Osteoblast (primary cell): ENCODE data around the gene ZNF608. TPM values are rescaled to one million over a fixed set of nuclear protein-coding genes. Genes with fewer than 3 reads are reported as not detected.

Source experiments
- DNase-seq: peaks from one replicate; pipeline ENCODE4 v3.0.0; 2011; ENCODE audit warnings: low spot score, mixed read lengths; ENCODE audit not compliant: insufficient read length; ENCODE audit errors: missing footprints
- H2AFZ ChIP-seq: 2 replicates; pipeline ENCODE4 v1.6.0; 2011; ENCODE audit warnings: mild to moderate bottlenecking, low read length
- H3K27ac ChIP-seq: 2 replicates; pipeline ENCODE4 v1.5.1; 2011; ENCODE audit warnings: mild to moderate bottlenecking, low read depth, low read length, moderate library complexity
- H3K27me3 ChIP-seq: 2 replicates; pipeline ENCODE4 v1.6.0; 2012; ENCODE audit warnings: mild to moderate bottlenecking, control low read depth, inconsistent platforms, low read length, moderate library complexity; ENCODE audit not compliant: insufficient read depth
- H3K36me3 ChIP-seq: 2 replicates; pipeline ENCODE4 v1.5.1; 2011; ENCODE audit warnings: mild to moderate bottlenecking, low read length, control low read depth, moderate library complexity; ENCODE audit not compliant: insufficient read depth
- H3K4me1 ChIP-seq: 2 replicates; pipeline ENCODE4 v1.5.1; 2011; ENCODE audit warnings: mild to moderate bottlenecking, low read length, control low read depth, moderate library complexity; ENCODE audit not compliant: insufficient read depth
- H3K4me2 ChIP-seq: 2 replicates; pipeline ENCODE4 v1.6.0; 2011; ENCODE audit warnings: mild to moderate bottlenecking, low read length; ENCODE audit not compliant: insufficient read depth
- H3K4me3 ChIP-seq: fragments of 200-600 bp; sonication (generic); 3 replicates; pipeline ENCODE4 v1.5.1; 2012; ENCODE audit warnings: mild to moderate bottlenecking, low read length, inconsistent platforms; ENCODE audit not compliant: insufficient read depth
- H3K79me2 ChIP-seq: 2 replicates; pipeline ENCODE4 v1.6.0; 2012; ENCODE audit warnings: mild to moderate bottlenecking, low read length, control low read depth, inconsistent platforms; ENCODE audit not compliant: insufficient read depth
- H3K9me3 ChIP-seq: 2 replicates; pipeline ENCODE4 v1.5.1; 2011; ENCODE audit warnings: low read depth, low read length, control low read depth
- H4K20me1 ChIP-seq: 2 replicates; pipeline ENCODE4 v1.6.0; 2012; ENCODE audit warnings: mild to moderate bottlenecking, low read length, control low read depth; ENCODE audit not compliant: insufficient read depth
- total RNA-seq: library from RNA; depleted of rRNA; stranded (reverse); fragments of >200 nt; gene quantifications from 2 replicates; pipeline ENCODE4 v1.2.3, GENCODE V29; 2012
- TF ChIP-seq, protein P1 (sequence below): IDR thresholded peaks from 2 replicates; pipeline ENCODE4 v1.5.1; 2011; ENCODE audit warnings: mild to moderate bottlenecking, low read depth, low read length, moderate library complexity; ENCODE audit errors: extremely low read depth

ZNF608 gene
- total RNA-seq, 1 donor: 11.6 TPM

DNA sequence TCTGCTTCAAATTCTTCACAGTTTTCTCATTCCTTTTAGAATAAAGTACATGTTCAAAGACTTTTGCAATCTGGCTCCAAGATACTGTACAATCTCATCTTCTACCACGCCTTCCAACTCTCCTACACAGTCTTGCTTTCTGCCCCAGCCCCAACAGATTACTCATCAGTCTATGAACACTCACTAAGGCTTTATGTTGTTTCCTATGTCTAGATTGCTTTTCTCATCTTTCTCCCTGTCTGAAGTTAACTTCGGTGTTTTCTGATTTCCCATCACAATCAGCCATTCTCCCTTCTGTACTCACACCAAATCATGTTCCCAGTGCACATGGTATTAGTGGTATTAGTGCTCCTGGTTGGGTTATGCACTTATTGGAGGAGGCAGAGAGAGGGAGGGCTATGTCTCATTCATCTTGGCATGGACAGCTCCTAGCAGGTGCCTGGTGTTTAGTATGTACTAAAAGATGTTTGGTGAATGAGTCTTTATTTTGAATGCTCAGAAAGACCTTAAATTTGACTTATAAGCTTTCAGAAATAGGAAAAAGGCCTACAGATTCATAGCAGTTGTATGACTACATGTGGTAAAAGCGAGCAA lies 44.0 kb upstream of the ZNF608 start:
- no peaks in the 10 kb centered on the region for H3K9me3 ChIP-seq
- H4K20me1 ChIP-seq: no peaks in the 10 kb centered on the region
- no peaks in the 10 kb centered on the region for H3K4me1 ChIP-seq
- no peaks in the 10 kb centered on the region for H3K79me2 ChIP-seq
- no peak overlapping the region for H2AFZ ChIP-seq
- no peaks in the 10 kb centered on the region for H3K27me3 ChIP-seq
- TF ChIP-seq, protein P1, sequence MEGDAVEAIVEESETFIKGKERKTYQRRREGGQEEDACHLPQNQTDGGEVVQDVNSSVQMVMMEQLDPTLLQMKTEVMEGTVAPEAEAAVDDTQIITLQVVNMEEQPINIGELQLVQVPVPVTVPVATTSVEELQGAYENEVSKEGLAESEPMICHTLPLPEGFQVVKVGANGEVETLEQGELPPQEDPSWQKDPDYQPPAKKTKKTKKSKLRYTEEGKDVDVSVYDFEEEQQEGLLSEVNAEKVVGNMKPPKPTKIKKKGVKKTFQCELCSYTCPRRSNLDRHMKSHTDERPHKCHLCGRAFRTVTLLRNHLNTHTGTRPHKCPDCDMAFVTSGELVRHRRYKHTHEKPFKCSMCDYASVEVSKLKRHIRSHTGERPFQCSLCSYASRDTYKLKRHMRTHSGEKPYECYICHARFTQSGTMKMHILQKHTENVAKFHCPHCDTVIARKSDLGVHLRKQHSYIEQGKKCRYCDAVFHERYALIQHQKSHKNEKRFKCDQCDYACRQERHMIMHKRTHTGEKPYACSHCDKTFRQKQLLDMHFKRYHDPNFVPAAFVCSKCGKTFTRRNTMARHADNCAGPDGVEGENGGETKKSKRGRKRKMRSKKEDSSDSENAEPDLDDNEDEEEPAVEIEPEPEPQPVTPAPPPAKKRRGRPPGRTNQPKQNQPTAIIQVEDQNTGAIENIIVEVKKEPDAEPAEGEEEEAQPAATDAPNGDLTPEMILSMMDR: no peak
- peak; percentile 66 for DNase-seq
- no peak overlapping the region for H3K4me3 ChIP-seq
- no peak overlapping the region for H3K4me2 ChIP-seq
- no peak overlapping the region for H3K27ac ChIP-seq
- H3K36me3 ChIP-seq: no peaks in the 10 kb centered on the region

DNA sequence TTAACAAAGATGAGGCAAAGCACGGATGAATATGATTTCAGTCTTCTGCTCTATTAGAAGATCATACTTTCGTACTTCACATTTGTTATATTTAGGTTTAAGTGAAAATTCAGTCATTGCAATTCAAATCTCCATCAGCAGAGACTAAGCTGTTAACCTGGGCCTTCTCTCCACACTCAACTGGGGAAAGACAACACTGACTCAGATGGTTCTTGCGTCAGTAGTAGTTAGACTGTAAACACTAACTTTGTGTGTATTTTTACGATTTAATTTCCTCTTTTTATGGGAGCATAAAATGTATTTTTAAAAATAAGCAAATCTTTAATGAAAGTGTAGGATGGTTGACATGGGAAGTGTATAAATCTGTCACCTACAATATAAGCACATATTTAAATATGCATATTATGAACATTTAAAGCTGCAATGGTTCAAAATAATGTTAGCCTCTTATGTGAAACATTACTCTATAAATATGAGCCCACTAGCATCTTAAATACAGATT lies 42.7 kb upstream of the ZNF608 start:
- TF ChIP-seq, protein P1: no peak
- Histone ChIP-seq H3K27ac (no peak overlapping the region), H3K79me2 (no peaks in the 10 kb centered on the region), H3K9me3 (no peaks in the 10 kb centered on the region), H3K36me3 (no peaks in the 10 kb centered on the region), H3K4me1 (no peaks in the 10 kb centered on the region), H3K27me3 (no peaks in the 10 kb centered on the region), H4K20me1 (no peaks in the 10 kb centered on the region), H3K4me3 (no peak overlapping the region), H3K4me2 (no peak overlapping the region), H2AFZ (no peak overlapping the region)
- no peak for DNase-seq

DNA sequence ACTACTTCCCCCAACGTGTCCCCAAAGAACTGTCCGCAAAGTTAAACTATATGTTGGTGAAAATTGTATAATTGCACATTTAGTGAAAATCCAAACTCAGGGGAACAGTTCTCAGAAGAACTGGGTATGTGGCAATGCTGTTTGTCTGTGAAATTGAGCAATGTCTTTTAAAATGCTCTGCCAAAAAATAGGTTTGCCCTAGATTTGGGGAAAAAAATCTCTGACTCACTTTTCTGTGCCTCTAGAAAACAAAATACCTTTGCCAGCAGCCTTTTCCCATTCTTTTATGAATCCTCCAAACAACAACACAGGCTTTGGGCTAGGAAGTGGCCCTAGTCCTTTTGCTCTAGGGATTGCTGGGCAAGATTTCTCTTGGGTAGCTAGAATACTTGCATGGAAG lies 37.4 kb upstream of the ZNF608 start:
- Histone ChIP-seq H3K4me1 (no peaks in the 10 kb centered on the region), H4K20me1 (no peaks in the 10 kb centered on the region), H3K27ac (no peak overlapping the region), H3K27me3 (no peaks in the 10 kb centered on the region), H3K4me3 (no peak overlapping the region), H2AFZ (no peak overlapping the region), H3K36me3 (no peaks in the 10 kb centered on the region), H3K79me2 (no peaks in the 10 kb centered on the region), H3K4me2 (no peak overlapping the region), H3K9me3 (no peaks in the 10 kb centered on the region)
- no peak for DNase-seq
- TF ChIP-seq, protein P1: no peak

DNA sequence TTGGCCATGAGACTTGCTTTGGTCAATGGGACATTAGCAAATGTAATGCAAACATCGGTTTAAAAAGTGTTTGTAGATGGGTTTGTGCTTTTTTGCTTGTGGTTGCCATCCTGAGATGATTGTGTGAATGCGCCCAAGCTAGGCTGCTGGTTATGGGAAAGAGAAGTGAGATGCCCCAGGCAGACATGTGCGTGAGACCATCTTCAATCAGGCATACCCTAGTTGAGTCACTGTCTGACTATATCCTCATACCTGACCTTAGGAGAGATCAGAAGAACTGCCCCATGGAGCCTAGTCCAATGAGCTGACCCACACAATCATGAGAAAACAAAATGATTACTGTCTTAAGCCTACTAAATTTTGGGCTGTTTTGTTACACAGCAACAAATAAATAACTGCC lies 36.8 kb upstream of the ZNF608 start:
- Histone ChIP-seq H3K9me3 (no peaks in the 10 kb centered on the region), H3K27ac (no peak overlapping the region)
- TF ChIP-seq, protein P1: no peak

More for the DNA sequence above, 36.8 kb upstream of the ZNF608 start:
- no peaks in the 10 kb centered on the region for H3K79me2 ChIP-seq
- no peak for DNase-seq
- no peaks in the 10 kb centered on the region for H4K20me1 ChIP-seq
- no peak overlapping the region for H3K4me3 ChIP-seq
- no peaks in the 10 kb centered on the region for H3K36me3 ChIP-seq
- H3K4me2 ChIP-seq: no peak overlapping the region
- H2AFZ ChIP-seq: no peak overlapping the region
- no peaks in the 10 kb centered on the region for H3K4me1 ChIP-seq
- H3K27me3 ChIP-seq: no peaks in the 10 kb centered on the region
